HCT116 (cell line): Measurements from ENCODE around the gene EMSY. TPM values are rescaled to one million over a fixed set of nuclear protein-coding genes. Genes with fewer than 3 reads are reported as not detected.

Source experiments
- ATAC-seq: fragments of 200-7000 bp; cut with Tn5 transposase; 2 replicates; pipeline ENCODE4 v1.9.1; 2020; ENCODE audit warnings: mild to moderate bottlenecking, moderate library complexity
- BruUV-seq: library from RNA; stranded (reverse); fragments of 400-500 nt; replicated peaks from 2 replicates; lab custom pipeline; 2021; lab: Mats Ljungman, UMichigan
- CTCF ChIA-PET: fragments of 300-600 bp; sonication (Branson Sonifier 250); formaldehyde crosslinking; loops from one replicate; lab custom pipeline; 2021; ENCODE audit warnings: antibody characterized with exemption; lab: Charles Lee
- POLR2A ChIA-PET: fragments of 300-600, 350-600 bp; sonication (Branson Sonifier 250); formaldehyde crosslinking; loops from one replicate; lab custom pipeline; 2021; ENCODE audit warnings: antibody characterized with exemption; lab: Charles Lee
- RAD21 ChIA-PET, 2 experiments: fragments of 300-600 bp; sonication (Branson Sonifier 250); formaldehyde crosslinking; loops; one replicate each; lab custom pipeline; 2023; ENCODE audit warnings: low total read pairs in 2 of 2; ENCODE audit not compliant: uncharacterized antibody in 2 of 2, unreplicated experiment in 2 of 2, low non-redundant PET in 1 of 2; lab: Charles Lee
- DNase-seq: peaks from one replicate; pipeline ENCODE4 v3.0.0-alpha.2; 2010; ENCODE audit warnings: low read depth, low spot score
- H2AFZ ChIP-seq: fragments of 200-600 bp; shearing (Covaris generic), sonication (generic); 2 replicates; pipeline ENCODE4 v1.6.1; 2017; ENCODE audit warnings: low read depth, mixed run types, mixed read lengths, antibody characterized with exemption, low read length; ENCODE audit not compliant: poor library complexity, severe bottlenecking
- H3K27ac ChIP-seq: 2 replicates; pipeline ENCODE4 v1.5.1; 2012; ENCODE audit warnings: low read depth, low read length
- H3K27me3 ChIP-seq: fragments of 200-600 bp; sonication (generic); 2 replicates; pipeline ENCODE4 v1.6.1; 2016; ENCODE audit warnings: mixed run types, low read length, mixed read lengths; ENCODE audit not compliant: insufficient read depth
- H3K36me3 ChIP-seq, 2 experiments: fragments of 200-500 bp in 1 of 2; fragments of 200-600 bp in 1 of 2; sonication (Bioruptor generic) in 1 of 2; sonication (generic) in 1 of 2; 2 replicates each; pipeline versions ENCODE4 v1.5.1 to v1.6.1; 2014 to 2016; ENCODE audit warnings: low read length in 2 of 2, inconsistent platforms in 1 of 2, mixed read lengths in 1 of 2, mixed run types in 1 of 2; ENCODE audit not compliant: insufficient read depth in 2 of 2, control insufficient read depth in 1 of 2
- H3K4me1 ChIP-seq, 2 experiments: fragments of 200-600 bp in 1 of 2; sonication (generic) in 1 of 2; 2 replicates each; pipeline versions ENCODE4 v1.5.1 to v1.6.1; 2012 to 2017; ENCODE audit warnings: low read length in 2 of 2, inconsistent platforms in 1 of 2, mild to moderate bottlenecking in 1 of 2, mixed read lengths in 1 of 2, mixed run types in 1 of 2, moderate library complexity in 1 of 2; ENCODE audit not compliant: insufficient read depth in 2 of 2, control insufficient read depth in 1 of 2
- H3K4me2 ChIP-seq: fragments of 200-600 bp; sonication (generic); 2 replicates; pipeline ENCODE4 v1.6.1; 2017; ENCODE audit warnings: mixed run types, low read length, mixed read lengths
- H3K4me3 ChIP-seq, 2 experiments: fragments of 200-600 bp in 1 of 2; sonication (generic) in 1 of 2; replicated peaks in 1 of 2; 2 replicates each; pipeline ENCODE4 v1.5.1; 2011 to 2016; ENCODE audit warnings: low read length in 2 of 2, control low read depth in 1 of 2, low read depth in 1 of 2, mild to moderate bottlenecking in 1 of 2, mixed read lengths in 1 of 2, mixed run types in 1 of 2
- H3K79me2 ChIP-seq: fragments of 200-600 bp; sonication (generic); 2 replicates; pipeline ENCODE4 v1.6.1; 2017; ENCODE audit warnings: mild to moderate bottlenecking, mixed run types, low read length, moderate library complexity, mixed read lengths; ENCODE audit not compliant: insufficient read depth
- H3K9ac ChIP-seq: fragments of 200-600 bp; sonication (generic); 2 replicates; pipeline ENCODE4 v1.6.1; 2016; ENCODE audit warnings: low read length, mixed read lengths
- H3K9me2 ChIP-seq: fragments of 200-600 bp; sonication (generic), shearing (Covaris generic); 2 replicates; pipeline ENCODE4 v1.6.1; 2017; ENCODE audit warnings: mixed run types, mild to moderate bottlenecking, moderate library complexity; ENCODE audit not compliant: insufficient read depth
- H3K9me3 ChIP-seq, 2 experiments: fragments of 200-500 bp in 1 of 2; fragments of 200-600 bp in 1 of 2; sonication (Bioruptor generic) in 1 of 2; sonication (generic) in 1 of 2; 2 replicates each; pipeline ENCODE4 v1.6.1; 2014 to 2017; ENCODE audit warnings: low read length in 2 of 2, mixed read lengths in 2 of 2, inconsistent platforms in 1 of 2, low read depth in 1 of 2, mild to moderate bottlenecking in 1 of 2, mixed run types in 1 of 2, moderate library complexity in 1 of 2; ENCODE audit not compliant: control insufficient read depth in 1 of 2, insufficient read depth in 1 of 2
- H4K20me1 ChIP-seq: fragments of 200-600 bp; sonication (generic), shearing (Covaris generic); 2 replicates; pipeline ENCODE4 v1.6.1; 2017; ENCODE audit warnings: mixed run types, mild to moderate bottlenecking, moderate library complexity; ENCODE audit not compliant: insufficient read depth
- ATF3 ChIP-seq: IDR thresholded peaks from 2 replicates; pipeline ENCODE4 v1.6.1; 2012
- CBX3 ChIP-seq: IDR thresholded peaks from 2 replicates; pipeline ENCODE4 v1.6.1; 2012; ENCODE audit warnings: low read depth
- CTCF ChIP-seq, 3 experiments: fragments of 200-600 bp in 1 of 3; sonication (generic) in 1 of 3; IDR thresholded peaks in 2 of 3; conservative IDR thresholded peaks in 1 of 3; 2 replicates each; pipeline ENCODE4 v1.5.1; 2012 to 2017; ENCODE audit warnings: low read depth in 2 of 3, low read length in 2 of 3, antibody characterized with exemption in 1 of 3, borderline replicate concordance in 1 of 3, control low read depth in 1 of 3, mild to moderate bottlenecking in 1 of 3, mixed read lengths in 1 of 3, mixed run types in 1 of 3, moderate library complexity in 1 of 3; ENCODE audit not compliant: insufficient read depth in 1 of 3
- ELF1 ChIP-seq: IDR thresholded peaks from 2 replicates; pipeline ENCODE4 v1.6.1; 2012; ENCODE audit warnings: low read depth, borderline replicate concordance
- EZH2 ChIP-seq: fragments of 200-600 bp; sonication (generic); IDR thresholded peaks from 2 replicates; pipeline ENCODE4 v1.6.1; 2017; ENCODE audit warnings: antibody characterized with exemption, mixed run types
- FOSL1 ChIP-seq: IDR thresholded peaks from 2 replicates; pipeline ENCODE4 v1.6.1; 2012; ENCODE audit warnings: low read depth
- SIN3A ChIP-seq: IDR thresholded peaks from 2 replicates; pipeline ENCODE4 v1.6.1; 2012; ENCODE audit warnings: low read depth
- TCF7L2 ChIP-seq: IDR thresholded peaks from 2 replicates; pipeline ENCODE4 v1.7.0; 2011; ENCODE audit warnings: borderline replicate concordance, inconsistent platforms; ENCODE audit not compliant: insufficient read depth, insufficient read length; ENCODE audit errors: extremely low read depth
- ZNF274 ChIP-seq: fragments of 200-500 bp; sonication (Bioruptor generic); IDR thresholded peaks from 2 replicates; pipeline ENCODE4 v1.6.1; 2014; ENCODE audit warnings: mild to moderate bottlenecking, low read depth, low read length, inconsistent platforms
- intact Hi-C: fragments of 100-400 bp; cut with micrococcal nuclease; formaldehyde crosslinking; loops from 2 replicates; pipeline ENCODE4 v1.10.0; 2022
- total RNA-seq: library from RNA; stranded (reverse); gene quantifications from one replicate; pipeline ENCODE4 v1.2.1, GENCODE V29; 2021; ENCODE audit not compliant: unreplicated experiment

Gene EMSY
- total RNA-seq, 1 experiment from 2014 or later: 22.7 TPM

GRCh38 chr11:76596652-76597051 lies 151.8 kb downstream of the EMSY start:
- no peak overlapping the region for H3K9ac ChIP-seq
- no peak for DNase-seq
- H3K9me2 ChIP-seq: no peaks in the 10 kb centered on the region
- no peak overlapping the region for H3K4me3 ChIP-seq
- no peaks in the 10 kb centered on the region for H3K9me3 ChIP-seq
- H3K27ac ChIP-seq: no peak overlapping the region
- no peak for ATAC-seq
- intact Hi-C loops: loop anchor here (5.0 kb wide), 1 partner anchor 86 kb away; no protein-coding TSS in a partner anchor
- TF ChIP-seq SIN3A: no peak
- no peak for TF ChIP-seq ZNF274
- no peak for TF ChIP-seq ELF1
- no peak for TF ChIP-seq FOSL1
- TF ChIP-seq CBX3: no peak
- no peak for TF ChIP-seq EZH2
- TF ChIP-seq ATF3: no peak
- TF ChIP-seq CTCF (IDR thresholded peaks at IDR 0.05 in 2 of 3, conservative IDR thresholded peaks at IDR 0.05 in 1 of 3; ENCODE audit: borderline replicate concordance in 1 of 3, insufficient read depth in 1 of 3, low read depth in 2 of 3, low read length in 2 of 3): no peak
- TF ChIP-seq TCF7L2: no peak
- H3K4me2 ChIP-seq: no peak overlapping the region
- H3K79me2 ChIP-seq: no peaks in the 10 kb centered on the region
- BruUV-seq: no TSS peak
- no peaks in the 10 kb centered on the region for H3K27me3 ChIP-seq
- H3K4me1 ChIP-seq: peaks cover 0 to 7% of the 10 kb centered on the region in 2 experiments; a peak in 2 of 4 replicates
- ChIA-PET RAD21 (no interaction called here), POLR2A (no interaction called here), CTCF (no interaction called here)
- no peaks in the 10 kb centered on the region for H3K36me3 ChIP-seq
- no peaks in the 10 kb centered on the region for H4K20me1 ChIP-seq
- no peak overlapping the region for H2AFZ ChIP-seq
